ENCODE data around the gene ZNF454. TPM values are rescaled to one million over a fixed set of nuclear protein-coding genes. Genes with fewer than 3 reads are reported as not detected.

Gene ZNF454
- total RNA-seq, 1 donor from 2014 or later: 1.5 TPM

DNA sequence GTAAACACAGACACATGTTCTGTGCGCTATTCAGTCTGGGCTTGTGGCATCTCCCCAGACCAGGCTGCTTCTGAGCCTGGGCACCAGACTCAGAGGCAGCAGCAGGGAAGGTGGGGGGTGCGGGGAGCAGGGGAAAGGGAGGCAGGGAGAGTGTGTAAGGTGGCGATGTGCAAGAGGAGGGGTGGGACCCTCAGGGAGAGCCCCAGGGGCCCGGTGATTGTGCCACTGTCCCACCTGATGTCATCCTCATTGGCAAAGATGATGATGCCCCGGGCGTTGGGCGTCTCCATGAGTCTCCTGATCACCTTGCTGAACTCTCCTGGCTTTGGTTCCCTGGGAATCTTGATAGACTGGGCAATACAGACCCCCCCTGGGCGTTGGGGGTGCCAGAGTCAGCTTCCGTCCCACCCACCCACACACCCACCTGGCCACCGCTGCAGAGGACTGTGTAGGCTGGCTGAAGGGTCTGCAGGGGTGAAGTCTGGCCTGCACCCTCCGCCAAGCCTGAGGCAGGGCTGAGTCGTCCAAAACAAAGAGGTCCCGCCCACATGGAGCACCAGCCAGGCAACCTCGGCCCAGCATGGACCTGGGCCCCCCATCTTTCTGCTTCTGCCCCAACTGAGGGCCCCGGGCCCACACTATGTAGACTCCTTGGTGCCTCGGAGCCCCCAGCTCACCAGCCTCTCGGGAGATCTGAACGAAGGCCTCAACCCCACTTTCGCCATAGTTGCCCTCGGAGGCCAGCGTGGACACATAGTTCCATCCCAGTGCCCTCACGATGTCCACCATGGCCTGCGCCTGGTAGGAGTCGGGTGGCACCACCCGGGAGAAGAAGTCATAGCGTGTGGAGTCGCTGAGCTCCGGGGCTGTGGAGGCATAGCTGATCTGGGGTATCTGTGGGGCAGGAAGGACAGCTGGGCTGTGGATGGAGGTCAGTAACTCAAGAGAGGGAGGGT lies 50.5 kb downstream of the ZNF454 start:
- DNase-seq: no peak
- ATAC-seq (ENCODE audit: poor library complexity): no peak
- intact Hi-C loops (cut with DNase I): no loop called here

DNA sequence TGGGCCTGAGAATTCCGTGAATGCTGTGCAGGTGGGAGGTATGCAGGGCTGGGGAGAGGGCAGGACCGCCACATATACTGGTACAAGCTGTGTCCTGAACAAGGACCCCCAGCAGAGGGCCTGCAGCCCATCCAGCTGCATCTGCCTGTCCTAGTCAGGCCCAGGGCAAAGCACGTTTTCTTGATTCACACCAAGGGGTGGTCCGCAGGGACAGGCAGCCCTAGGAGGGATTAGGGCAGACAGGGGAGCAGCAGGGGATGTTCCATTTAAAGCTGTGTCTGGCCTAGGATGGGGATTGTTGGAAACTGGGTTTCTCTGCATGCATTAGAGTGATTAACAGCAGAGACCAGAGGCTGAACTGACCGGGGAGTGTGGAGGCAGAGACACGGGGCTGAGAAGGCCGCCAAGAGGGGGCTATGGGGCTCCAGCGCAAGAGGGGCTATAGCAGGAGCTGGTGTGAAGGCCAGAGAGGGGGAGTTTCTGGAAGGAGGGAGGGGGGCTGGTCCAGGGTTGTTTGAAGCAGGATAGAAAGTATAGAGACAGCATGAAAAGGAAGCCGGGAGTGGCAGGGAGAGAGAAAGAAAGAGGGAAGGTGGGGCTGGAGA lies 51.4 kb downstream of the ZNF454 start:
- intact Hi-C loops (cut with DNase I): no loop called here
- DNase-seq (no peak), ATAC-seq (ENCODE audit: poor library complexity) (no peak)

DNA sequence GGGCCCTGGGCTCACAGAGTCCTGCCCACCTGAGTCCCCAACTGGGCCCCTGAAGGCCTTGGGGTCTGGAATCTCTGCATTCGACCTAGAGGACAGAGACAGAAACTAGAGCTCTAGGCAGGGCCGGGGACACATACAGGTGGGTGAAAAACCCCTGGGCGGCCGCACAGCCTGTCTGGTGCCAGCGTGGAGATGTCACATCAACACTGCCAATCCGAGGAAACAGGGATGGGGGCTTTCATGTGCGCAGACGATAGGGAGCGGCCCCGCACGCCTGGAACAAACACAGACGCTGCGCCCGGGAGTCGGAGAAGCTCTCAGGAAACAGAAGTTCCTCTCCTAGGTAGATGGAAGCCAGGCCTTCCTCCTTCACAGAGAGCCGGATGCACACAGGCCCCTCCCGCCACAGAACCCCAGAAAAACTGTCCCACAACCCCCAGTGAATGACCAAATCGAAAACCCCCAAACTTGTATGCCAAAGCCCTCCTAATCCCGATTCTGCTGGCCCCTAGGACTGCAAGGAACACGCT lies 52.3 kb downstream of the ZNF454 start:
- no peak for ATAC-seq (ENCODE audit: poor library complexity)
- intact Hi-C loops (cut with DNase I): no loop called here
- no peak for DNase-seq

DNA sequence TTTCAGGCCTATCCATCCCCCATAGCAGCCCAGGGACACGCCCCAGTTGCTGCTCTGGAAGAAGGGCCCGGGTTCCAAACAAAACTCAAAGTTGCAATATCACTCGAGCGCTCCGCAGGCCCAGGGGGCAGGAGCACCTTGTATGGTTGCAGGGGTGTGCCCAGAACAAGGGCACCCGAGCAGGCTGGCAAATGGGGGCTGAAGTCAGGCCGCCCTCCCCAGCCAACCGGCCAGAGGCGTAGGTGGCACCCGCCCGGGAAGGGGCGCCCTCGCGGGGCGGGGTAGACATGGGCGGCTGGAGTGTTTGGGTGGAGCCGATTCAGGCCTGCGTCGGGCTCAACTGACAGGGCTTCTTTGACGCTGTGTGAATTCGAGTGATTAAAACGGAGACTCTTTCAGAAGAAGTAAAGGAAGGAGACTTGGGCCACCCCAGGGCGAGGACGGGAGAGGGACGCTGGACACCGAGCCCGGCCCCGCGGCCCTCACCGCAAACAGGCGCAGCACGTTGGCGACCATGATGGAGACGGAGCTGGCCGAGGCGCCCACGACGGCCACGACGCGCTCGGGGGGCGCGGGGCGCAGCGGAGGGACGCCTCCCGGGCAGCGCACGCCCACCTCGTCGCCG lies 53.1 kb downstream of the ZNF454 start:
- intact Hi-C loops (cut with DNase I): no loop called here
- DNase-seq (no peak), ATAC-seq (ENCODE audit: poor library complexity) (no peak)

DNA sequence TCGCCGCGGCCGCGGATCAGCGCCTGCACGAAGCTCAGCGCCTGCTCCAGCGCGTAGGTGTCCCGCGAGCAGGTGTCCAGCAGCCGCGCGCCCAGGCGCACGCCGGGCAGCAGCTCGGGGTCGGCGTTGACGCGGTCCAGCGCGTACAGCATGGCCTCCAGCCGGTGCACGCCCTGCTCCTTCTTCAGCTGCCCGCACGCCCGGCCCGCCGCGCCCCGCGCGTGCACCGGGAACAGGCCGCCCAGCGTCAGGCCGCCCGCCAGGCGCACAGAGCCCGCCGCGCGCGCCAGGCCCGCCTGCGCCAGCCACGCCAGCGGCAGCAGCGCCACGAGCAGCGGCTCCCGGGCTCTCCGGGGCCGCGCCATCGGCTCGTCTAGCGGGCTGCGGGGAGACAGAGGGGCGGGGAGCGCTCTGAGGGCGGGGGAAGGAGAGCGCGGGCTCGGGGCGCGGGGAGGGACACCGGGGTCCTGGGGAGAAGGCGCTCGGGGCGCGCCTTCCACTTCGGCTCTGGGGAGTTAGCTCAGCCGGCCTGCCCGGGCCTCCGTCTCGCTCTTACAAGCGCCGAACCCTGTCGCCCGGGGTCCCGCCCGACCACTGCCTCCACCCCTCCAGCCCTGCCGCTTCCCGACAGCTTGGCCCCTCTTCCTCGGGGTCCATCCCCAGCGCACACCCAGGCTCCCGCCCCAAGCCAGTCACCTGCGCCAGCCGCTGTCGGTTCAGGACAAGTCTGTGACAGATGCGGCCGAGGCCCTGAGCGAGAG lies 53.8 kb downstream of the ZNF454 start, which contains the start of gene GRM6:
GRM6 (minus strand) TSS at position 741 of the 761 bp plus-strand sequence; CDS start at position 365, 376 bp downstream.
- DNase-seq (no peak), ATAC-seq (ENCODE audit: poor library complexity) (no peak)
- intact Hi-C loops (cut with DNase I): no loop called here

DNA sequence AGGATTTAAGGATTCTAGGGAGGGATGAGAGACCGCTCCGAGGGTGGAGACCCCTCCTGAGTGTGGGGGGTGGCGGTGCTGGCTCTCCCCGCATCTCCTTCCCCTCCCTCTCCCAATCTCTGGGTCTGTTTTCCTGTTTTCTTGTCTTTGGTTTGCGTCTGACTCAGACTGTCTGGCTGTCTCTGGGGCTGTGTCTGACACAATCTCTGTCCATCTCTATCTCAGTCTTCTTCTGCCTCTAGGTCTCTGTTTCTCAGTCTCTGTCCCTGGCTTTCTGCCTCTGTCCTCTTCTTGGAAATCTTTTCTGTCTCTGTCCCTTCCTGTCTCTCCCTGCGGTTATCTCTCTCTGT lies 54.3 kb downstream of the ZNF454 start:
- intact Hi-C loops (cut with DNase I): no loop called here

DNA sequence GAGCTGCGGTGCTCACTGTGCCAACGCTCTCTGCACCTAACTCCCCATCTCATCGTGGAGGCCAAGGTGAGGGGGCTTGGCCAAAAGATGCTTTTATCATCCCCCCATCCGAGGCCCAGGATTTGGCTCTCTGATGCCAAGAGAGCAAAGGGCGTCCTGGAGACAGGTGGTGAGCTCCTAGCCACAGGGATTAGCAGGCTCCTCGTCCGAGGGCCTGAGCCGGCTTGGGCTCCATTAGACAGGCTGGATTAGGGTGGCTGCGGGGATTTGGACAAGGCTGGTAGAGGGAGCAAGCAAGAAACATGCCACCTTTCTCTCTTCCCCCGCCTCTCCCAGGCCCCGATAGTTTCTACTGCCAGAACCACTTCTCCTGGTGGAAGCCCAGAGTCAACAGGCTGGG lies 55.2 kb downstream of the ZNF454 start:
- no peak for ATAC-seq (ENCODE audit: poor library complexity)
- intact Hi-C loops (cut with DNase I): no loop called here
- DNase-seq: no peak

More for the DNA sequence above, 54.3 kb downstream of the ZNF454 start:
- no peak for DNase-seq
- ATAC-seq (ENCODE audit: poor library complexity): no peak

DNA sequence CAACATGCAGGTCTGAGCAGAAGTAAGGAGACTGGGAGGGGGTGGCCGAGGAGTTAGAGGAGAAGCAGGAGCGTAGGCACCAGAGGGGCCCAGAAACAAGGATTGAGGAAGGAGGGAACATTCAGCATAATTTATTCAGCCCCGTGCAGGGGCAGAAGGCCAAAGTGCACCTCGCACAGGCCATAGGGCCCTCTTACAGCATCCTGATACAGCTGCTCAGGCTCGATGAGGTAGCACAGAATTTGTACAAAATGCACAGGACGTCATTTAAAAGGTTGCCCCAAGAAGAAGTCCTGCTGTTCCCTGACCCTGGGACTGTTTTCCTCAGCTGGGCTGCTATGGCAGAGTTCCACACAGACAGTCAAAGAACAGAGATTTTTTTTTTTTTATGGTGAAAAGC lies 56.2 kb downstream of the ZNF454 start:
- ATAC-seq (ENCODE audit: poor library complexity): no peak
- no peak for DNase-seq
- intact Hi-C loops (cut with DNase I): no loop called here

DNA sequence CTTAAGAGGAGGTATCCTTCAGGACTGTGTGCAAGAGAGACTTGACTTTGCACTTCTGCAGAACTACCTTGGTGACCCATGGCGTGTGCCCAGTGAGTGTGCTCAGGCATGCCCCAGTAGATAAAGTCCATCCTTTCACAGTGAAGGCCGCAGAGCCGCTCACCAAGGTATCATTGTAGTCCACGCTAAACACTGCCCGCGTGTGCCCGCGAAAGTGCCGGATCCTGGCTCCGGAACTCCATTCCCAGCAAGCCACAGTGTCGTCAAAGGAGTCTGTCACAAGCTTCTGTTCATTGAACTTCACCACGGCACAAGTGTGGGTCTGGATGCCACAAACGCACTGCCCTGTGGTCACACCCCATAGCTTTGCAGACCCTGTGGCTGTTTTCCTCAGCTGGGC lies 57.4 kb downstream of the ZNF454 start:
- intact Hi-C loops (cut with DNase I): no loop called here
- ATAC-seq (ENCODE audit: poor library complexity) (no peak), DNase-seq (no peak)

DNA sequence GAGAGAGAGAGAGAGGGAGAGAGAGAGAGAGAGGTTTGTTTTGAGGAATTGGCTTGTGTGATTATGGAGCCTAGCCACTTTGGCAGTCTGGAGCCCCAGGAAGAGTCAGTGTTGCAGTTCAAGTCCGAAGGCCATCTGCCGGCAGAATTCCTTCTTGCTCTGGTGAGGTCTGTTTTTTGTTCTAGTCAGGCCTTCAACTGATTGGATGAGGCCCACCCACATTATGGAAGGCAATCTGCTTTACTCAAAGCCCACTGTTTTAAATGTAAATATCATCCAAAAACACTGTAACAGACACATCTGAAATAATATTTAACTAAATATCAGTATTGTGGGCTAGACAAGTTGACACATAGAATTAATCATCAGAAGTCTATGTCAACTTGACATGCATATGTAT lies 65.6 kb downstream of the ZNF454 start:
- ATAC-seq (ENCODE audit: poor library complexity): no peak

DNA sequence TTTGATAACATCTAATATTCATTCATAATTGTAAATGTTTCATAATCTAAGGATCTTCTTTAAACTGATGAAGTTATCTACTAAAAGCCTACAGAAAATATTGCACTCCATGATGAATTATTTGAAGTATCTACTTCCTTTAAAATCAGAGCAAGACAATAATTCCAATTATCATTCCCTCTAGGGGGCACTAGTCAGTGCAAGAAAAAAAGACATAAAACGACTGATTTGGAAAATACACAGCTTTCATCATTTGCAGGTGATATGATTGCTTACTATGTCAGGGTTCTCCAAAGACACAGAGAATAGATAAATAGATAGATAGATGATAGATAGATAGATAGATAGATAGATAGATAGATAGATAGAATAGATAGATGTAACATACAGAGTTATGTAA lies 67.7 kb downstream of the ZNF454 start:
- ATAC-seq (ENCODE audit: poor library complexity) (no peak), DNase-seq (no peak)
- intact Hi-C loops (cut with DNase I): no loop called here

More for the DNA sequence above, 65.6 kb downstream of the ZNF454 start:
- intact Hi-C loops (cut with DNase I): no loop called here
- DNase-seq: no peak

Other genes starting within 250 kb of the ZNF454 start
- 7.7 TPM for gene ZNF354A, start 210.5 kb upstream of the ZNF454 start, total RNA-seq
- gene ZNF354B, start 81.2 kb upstream of the ZNF454 start, total RNA-seq: 7.2 TPM
- gene ZFP2, start 45.3 kb upstream of the ZNF454 start, total RNA-seq: 0.54 TPM
- gene GRM6, start 54.1 kb downstream of the ZNF454 start, total RNA-seq: not detected
- 4.0 TPM for gene ZNF879, start 82.6 kb downstream of the ZNF454 start, total RNA-seq
- 4.7 TPM for gene ZNF354C, start 119.2 kb downstream of the ZNF454 start, total RNA-seq

Measured in Right ventricle myocardium superior (tissue), 1 donor.